ENCODE results near the gene LGALS14.
"Not testable (repeated sequence)": the region's sequence is repeated elsewhere in the genome, so short reads cannot be mapped to it uniquely, and the experiment has no call there.

Gene LGALS14

GRCh38 chr19:39692822-39693221 is 11.5 kb upstream of the LGALS14 start:
- in situ Hi-C loops (cut with MboI; ENCODE audit: low sequenced_read_pairs) = no loop called here

GRCh38 chr19:39695759-39696158 is 8.5 kb upstream of the LGALS14 start:
- in situ Hi-C loops (cut with MboI; ENCODE audit: low sequenced_read_pairs) = no loop called here

- in situ Hi-C loops (cut with MboI; ENCODE audit: low sequenced_read_pairs) = no loop called here
Measured at GRCh38 chr19:39696387-39696786, 7.9 kb upstream of the LGALS14 start.

- in situ Hi-C loops (cut with MboI; ENCODE audit: low sequenced_read_pairs) = no loop called here
Measured at GRCh38 chr19:39698535-39698934, 5.7 kb upstream of the LGALS14 start.

GRCh38 chr19:39701291-39701690 is 3.0 kb upstream of the LGALS14 start:
- in situ Hi-C loops (cut with MboI; ENCODE audit: low sequenced_read_pairs) = no loop called here

GRCh38 chr19:39705578-39706188 is 1.4 kb downstream of the LGALS14 start:
- in situ Hi-C loops (cut with MboI; ENCODE audit: low sequenced_read_pairs) = no loop called here

GRCh38 chr19:39708594-39708993 is 4.3 kb downstream of the LGALS14 start:
- in situ Hi-C loops (cut with MboI; ENCODE audit: low sequenced_read_pairs) = no loop called here

- in situ Hi-C loops (cut with MboI; ENCODE audit: low sequenced_read_pairs) = no loop called here
Measured at GRCh38 chr19:39709026-39709872, 5.0 kb downstream of the LGALS14 start.

- in situ Hi-C loops (cut with MboI; ENCODE audit: low sequenced_read_pairs) = no loop called here
Measured at GRCh38 chr19:39710333-39710890, 6.1 kb downstream of the LGALS14 start.

GRCh38 chr19:39720144-39720543 is 15.9 kb downstream of the LGALS14 start:
- in situ Hi-C loops (cut with MboI; ENCODE audit: low sequenced_read_pairs) = not testable (repeated sequence)

GRCh38 chr19:39725995-39726394 is 21.7 kb downstream of the LGALS14 start:
- in situ Hi-C loops (cut with MboI; ENCODE audit: low sequenced_read_pairs) = no loop called here

GRCh38 chr19:39727070-39727800 is 23.0 kb downstream of the LGALS14 start:
- in situ Hi-C loops (cut with MboI; ENCODE audit: low sequenced_read_pairs) = no loop called here

GRCh38 chr19:39728040-39728439 is 23.8 kb downstream of the LGALS14 start:
- in situ Hi-C loops (cut with MboI; ENCODE audit: low sequenced_read_pairs) = no loop called here

- in situ Hi-C loops (cut with MboI; ENCODE audit: low sequenced_read_pairs) = no loop called here
Measured at GRCh38 chr19:39729594-39729993, 25.3 kb downstream of the LGALS14 start.

- in situ Hi-C loops (cut with MboI; ENCODE audit: low sequenced_read_pairs) = no loop called here
Measured at GRCh38 chr19:39731685-39732084, 27.4 kb downstream of the LGALS14 start.

- in situ Hi-C loops (cut with MboI; ENCODE audit: low sequenced_read_pairs) = no loop called here
Measured at GRCh38 chr19:39733841-39734240, 29.6 kb downstream of the LGALS14 start.

- in situ Hi-C loops (cut with MboI; ENCODE audit: low sequenced_read_pairs) = no loop called here
Measured at GRCh38 chr19:39735688-39736087, 31.4 kb downstream of the LGALS14 start.

- in situ Hi-C loops (cut with MboI; ENCODE audit: low sequenced_read_pairs) = no loop called here
Measured at GRCh38 chr19:39736088-39736487, 31.8 kb downstream of the LGALS14 start.

- in situ Hi-C loops (cut with MboI; ENCODE audit: low sequenced_read_pairs) = no loop called here
Measured at GRCh38 chr19:39737351-39737750, 33.1 kb downstream of the LGALS14 start.

- in situ Hi-C loops (cut with MboI; ENCODE audit: low sequenced_read_pairs) = no loop called here
Measured at GRCh38 chr19:39737891-39738290, 33.6 kb downstream of the LGALS14 start, which contains the start of gene CLC. Gene CLC, minus strand, starts transcription at chr19:39738029. Its CDS starts 77 bp downstream, at chr19:39737952.

- in situ Hi-C loops (cut with MboI; ENCODE audit: low sequenced_read_pairs) = no loop called here
Measured at GRCh38 chr19:39738814-39739213, 34.5 kb downstream of the LGALS14 start.

Measured in HL-60/S4 treated with phorbol 12-myristate 13-acetate at 8.2 ng/mL for 4 days and 3 days (cell line).